Neural cell (in vitro differentiated cells): ENCODE data around the gene CYB5R2.

Experiments used
- CTCF ChIP-seq: fragments of 450-650 bp; IDR thresholded peaks from 2 replicates; pipeline ENCODE4 v1.5.1; 2014; ENCODE audit warnings: antibody characterized with exemption, mild to moderate bottlenecking, moderate library complexity; ENCODE audit not compliant: poor library complexity, severe bottlenecking
- EP300 ChIP-seq: fragments of 450-650 bp; conservative IDR thresholded peaks from 2 replicates; pipeline ENCODE4 v1.6.1; 2014; ENCODE audit warnings: antibody characterized with exemption, mild to moderate bottlenecking, moderate library complexity; ENCODE audit not compliant: poor library complexity, severe bottlenecking
- EZH2 ChIP-seq: fragments of 200-600, 300-800 bp; shearing (Covaris generic), sonication (generic); IDR thresholded peaks from 2 replicates; pipeline ENCODE4 v1.6.1; 2014; ENCODE audit warnings: antibody characterized with exemption, low read length, borderline replicate concordance, mild to moderate bottlenecking; ENCODE audit not compliant: insufficient read depth, poor library complexity, severe bottlenecking
- POLR2AphosphoS5 ChIP-seq: IDR thresholded peaks from 2 replicates; pipeline ENCODE4 v1.6.1; 2012
- REST ChIP-seq: IDR thresholded peaks from 2 replicates; pipeline ENCODE4 v1.6.1; 2012; ENCODE audit warnings: borderline replicate concordance
- SMC3 ChIP-seq: fragments of 450-650 bp; conservative IDR thresholded peaks from 2 replicates; pipeline ENCODE4 v1.6.1; 2014; ENCODE audit warnings: antibody characterized with exemption, mild to moderate bottlenecking, moderate library complexity; ENCODE audit not compliant: poor library complexity
- TAF1 ChIP-seq: IDR thresholded peaks from 2 replicates; pipeline ENCODE4 v1.6.1; 2012; ENCODE audit warnings: low read depth

- TF ChIP-seq REST (no peak), CTCF (no peak), EZH2 (no peak), POLR2AphosphoS5 (no peak), TAF1 (no peak), EP300 (no peak), SMC3 (no peak)
These were observed 33.7 kb downstream of the CYB5R2 start for GRCh38 chr11:7639643-7640025.
